ENCODE data around the gene BDNF. TPM values are rescaled to one million over a fixed set of nuclear protein-coding genes. Genes with fewer than 3 reads are reported as not detected.
"Not testable (repeated sequence)": the region's sequence is repeated elsewhere in the genome, so short reads cannot be mapped to it uniquely, and the experiment has no call there.

BDNF gene
- total RNA-seq, 4 donors from 2014 or later, result 0.30 TPM; not detected in 3

- peaks cover 0 to 5% (median 0%) of the 10 kb centered on the region in 3 donors for H3K36me3 ChIP-seq
- H3K27ac ChIP-seq, result no peak overlapping the region
- 92 to 96% methylated on average over 2 of the region's 2 CpGs for WGBS, 2 donors
- no peak for DNase-seq (ENCODE audit: low spot score in 2 of 2)
- no peak overlapping the region for H3K4me3 ChIP-seq
- H3K27me3 ChIP-seq, result no peaks in the 10 kb centered on the region
- H3K9me3 ChIP-seq, result peaks cover 0 to 14% (median 3%) of the 10 kb centered on the region in 4 donors
- TF ChIP-seq EP300 (IDR thresholded peaks at IDR 0.05), result no peak
- TF ChIP-seq, protein P1, sequence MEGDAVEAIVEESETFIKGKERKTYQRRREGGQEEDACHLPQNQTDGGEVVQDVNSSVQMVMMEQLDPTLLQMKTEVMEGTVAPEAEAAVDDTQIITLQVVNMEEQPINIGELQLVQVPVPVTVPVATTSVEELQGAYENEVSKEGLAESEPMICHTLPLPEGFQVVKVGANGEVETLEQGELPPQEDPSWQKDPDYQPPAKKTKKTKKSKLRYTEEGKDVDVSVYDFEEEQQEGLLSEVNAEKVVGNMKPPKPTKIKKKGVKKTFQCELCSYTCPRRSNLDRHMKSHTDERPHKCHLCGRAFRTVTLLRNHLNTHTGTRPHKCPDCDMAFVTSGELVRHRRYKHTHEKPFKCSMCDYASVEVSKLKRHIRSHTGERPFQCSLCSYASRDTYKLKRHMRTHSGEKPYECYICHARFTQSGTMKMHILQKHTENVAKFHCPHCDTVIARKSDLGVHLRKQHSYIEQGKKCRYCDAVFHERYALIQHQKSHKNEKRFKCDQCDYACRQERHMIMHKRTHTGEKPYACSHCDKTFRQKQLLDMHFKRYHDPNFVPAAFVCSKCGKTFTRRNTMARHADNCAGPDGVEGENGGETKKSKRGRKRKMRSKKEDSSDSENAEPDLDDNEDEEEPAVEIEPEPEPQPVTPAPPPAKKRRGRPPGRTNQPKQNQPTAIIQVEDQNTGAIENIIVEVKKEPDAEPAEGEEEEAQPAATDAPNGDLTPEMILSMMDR (IDR thresholded peaks at IDR 0.05), result no peak
- TF ChIP-seq POLR2A (IDR thresholded peaks at IDR 0.05), result no peak
- H3K4me1 ChIP-seq, result no peaks in the 10 kb centered on the region
Measured at GRCh38 chr11:27672836-27673464, 27.3 kb downstream of the BDNF start.

- Histone ChIP-seq H3K36me3 (peaks cover 0 to 36% (median 0%) of the 10 kb centered on the region in 3 donors), H3K9me3 (peaks cover 0 to 17% (median 0%) of the 10 kb centered on the region in 4 donors)
- H3K4me3 ChIP-seq; H3K4me1 ChIP-seq; DNase-seq (ENCODE audit: low spot score in 2 of 2); H3K27me3 ChIP-seq; H3K27ac ChIP-seq: not testable (repeated sequence)
- 84 to 85% methylated on average over 9 to 11 of the region's 11 CpGs for WGBS, 2 donors
Measured at GRCh38 chr11:27665508-27666101, 34.6 kb downstream of the BDNF start.

DNA sequence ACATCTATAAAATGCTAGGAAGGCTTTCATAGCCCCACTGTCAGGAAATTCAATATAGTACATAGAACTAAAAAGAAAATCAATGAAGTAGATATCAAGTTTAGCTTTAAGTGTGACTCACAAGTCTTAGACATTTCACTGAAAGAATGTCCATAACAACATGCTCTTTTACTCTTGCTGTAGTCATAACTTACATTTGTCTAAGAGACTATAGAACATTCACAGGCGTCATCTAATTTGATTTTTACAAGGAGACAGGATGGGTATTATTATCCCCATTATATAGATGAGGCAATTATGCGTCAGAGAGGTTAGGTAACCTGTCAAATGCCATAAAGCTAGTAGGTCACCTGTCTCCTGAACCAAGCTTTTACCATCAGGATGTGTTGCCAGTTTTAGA, 36.9 kb downstream of the BDNF start:
- no peak overlapping the region for H3K27ac ChIP-seq
- DNase-seq (ENCODE audit: low spot score in 2 of 2), result no peak
- WGBS, 2 donors, result 80 to 83% methylated on average over 2 of the region's 2 CpGs

GRCh38 chr11:27660171-27660570, 40.1 kb downstream of the BDNF start:
- no peak for DNase-seq (ENCODE audit: low spot score in 2 of 2)
- TF ChIP-seq EP300 (IDR thresholded peaks at IDR 0.05), result no peak
- no peak for TF ChIP-seq POLR2A (IDR thresholded peaks at IDR 0.05)
- TF ChIP-seq, protein P1 (IDR thresholded peaks at IDR 0.05), result no peak
- no peak overlapping the region for H3K27ac ChIP-seq
- H3K4me3 ChIP-seq, result no peak overlapping the region
- peaks cover 0 to 78% (median 0%) of the 10 kb centered on the region in 3 donors for H3K36me3 ChIP-seq
- WGBS, 2 donors, result 49 to 58% methylated on average over 3 of the region's 3 CpGs
- no peaks in the 10 kb centered on the region for H3K9me3 ChIP-seq
- no peaks in the 10 kb centered on the region for H3K27me3 ChIP-seq
- no peaks in the 10 kb centered on the region for H3K4me1 ChIP-seq

More for the DNA sequence above, 36.9 kb downstream of the BDNF start:
- Histone ChIP-seq H3K4me1 (no peaks in the 10 kb centered on the region), H3K27me3 (no peaks in the 10 kb centered on the region), H3K36me3 (peaks cover 0 to 57% (median 0%) of the 10 kb centered on the region in 3 donors), H3K9me3 (peaks cover 0 to 5% (median 0%) of the 10 kb centered on the region in 4 donors), H3K4me3 (no peak overlapping the region)
- TF ChIP-seq, protein P1 (IDR thresholded peaks at IDR 0.05), result no peak
- TF ChIP-seq POLR2A (IDR thresholded peaks at IDR 0.05) (no peak), EP300 (IDR thresholded peaks at IDR 0.05) (no peak)

- Histone ChIP-seq H3K4me1 (no peaks in the 10 kb centered on the region), H3K36me3 (peaks cover 0 to 71% (median 0%) of the 10 kb centered on the region in 3 donors), H3K4me3 (no peak overlapping the region), H3K27ac (no peak overlapping the region), H3K9me3 (no peaks in the 10 kb centered on the region), H3K27me3 (no peaks in the 10 kb centered on the region)
- WGBS, 2 donors, result 71 to 76% methylated on average over 2 of the region's 2 CpGs
- no peak for DNase-seq (ENCODE audit: low spot score in 2 of 2)
- no peak for TF ChIP-seq EP300 (IDR thresholded peaks at IDR 0.05)
- no peak for TF ChIP-seq POLR2A (IDR thresholded peaks at IDR 0.05)
- TF ChIP-seq, protein P1 (IDR thresholded peaks at IDR 0.05), result no peak
Measured at GRCh38 chr11:27658535-27659236, 41.6 kb downstream of the BDNF start.
